ENCODE data around the gene SLC35B2.

DNA sequence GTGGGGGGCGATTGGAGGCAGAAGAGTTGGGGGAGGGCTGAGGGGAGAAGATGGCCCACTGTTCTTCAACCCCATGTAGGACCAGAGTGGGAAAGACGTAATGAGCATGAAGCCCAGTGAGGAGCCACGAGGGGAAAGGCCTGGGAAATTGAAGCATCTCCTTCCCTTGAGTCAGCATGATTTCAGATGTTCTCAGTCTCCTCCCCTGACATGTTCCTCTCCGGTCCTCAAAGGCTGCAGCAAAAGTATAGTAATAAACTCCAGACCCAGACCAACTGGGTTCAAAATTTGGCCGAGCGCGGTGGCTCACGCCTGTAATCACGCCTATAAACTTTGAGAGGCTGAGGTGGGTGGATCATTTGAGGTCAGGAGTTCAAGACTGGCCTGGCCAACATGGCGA, 9.9 kb upstream of the SLC35B2 start:
- TF ChIP-seq CTCF (IDR thresholded peaks at IDR 0.05; ENCODE audit: low read depth, low read length, missing input control) (no peak), TAF1 (conservative IDR thresholded peaks at IDR 0.05) (no peak), SP1 (IDR thresholded peaks at IDR 0.05) (no peak), NR2F2 (IDR thresholded peaks at IDR 0.05) (no peak), JUND (IDR thresholded peaks at IDR 0.05) (no peak)
- TF ChIP-seq, protein P1, sequence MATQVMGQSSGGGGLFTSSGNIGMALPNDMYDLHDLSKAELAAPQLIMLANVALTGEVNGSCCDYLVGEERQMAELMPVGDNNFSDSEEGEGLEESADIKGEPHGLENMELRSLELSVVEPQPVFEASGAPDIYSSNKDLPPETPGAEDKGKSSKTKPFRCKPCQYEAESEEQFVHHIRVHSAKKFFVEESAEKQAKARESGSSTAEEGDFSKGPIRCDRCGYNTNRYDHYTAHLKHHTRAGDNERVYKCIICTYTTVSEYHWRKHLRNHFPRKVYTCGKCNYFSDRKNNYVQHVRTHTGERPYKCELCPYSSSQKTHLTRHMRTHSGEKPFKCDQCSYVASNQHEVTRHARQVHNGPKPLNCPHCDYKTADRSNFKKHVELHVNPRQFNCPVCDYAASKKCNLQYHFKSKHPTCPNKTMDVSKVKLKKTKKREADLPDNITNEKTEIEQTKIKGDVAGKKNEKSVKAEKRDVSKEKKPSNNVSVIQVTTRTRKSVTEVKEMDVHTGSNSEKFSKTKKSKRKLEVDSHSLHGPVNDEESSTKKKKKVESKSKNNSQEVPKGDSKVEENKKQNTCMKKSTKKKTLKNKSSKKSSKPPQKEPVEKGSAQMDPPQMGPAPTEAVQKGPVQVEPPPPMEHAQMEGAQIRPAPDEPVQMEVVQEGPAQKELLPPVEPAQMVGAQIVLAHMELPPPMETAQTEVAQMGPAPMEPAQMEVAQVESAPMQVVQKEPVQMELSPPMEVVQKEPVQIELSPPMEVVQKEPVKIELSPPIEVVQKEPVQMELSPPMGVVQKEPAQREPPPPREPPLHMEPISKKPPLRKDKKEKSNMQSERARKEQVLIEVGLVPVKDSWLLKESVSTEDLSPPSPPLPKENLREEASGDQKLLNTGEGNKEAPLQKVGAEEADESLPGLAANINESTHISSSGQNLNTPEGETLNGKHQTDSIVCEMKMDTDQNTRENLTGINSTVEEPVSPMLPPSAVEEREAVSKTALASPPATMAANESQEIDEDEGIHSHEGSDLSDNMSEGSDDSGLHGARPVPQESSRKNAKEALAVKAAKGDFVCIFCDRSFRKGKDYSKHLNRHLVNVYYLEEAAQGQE (IDR thresholded peaks at IDR 0.05): no peak
- TF ChIP-seq, protein P2, sequence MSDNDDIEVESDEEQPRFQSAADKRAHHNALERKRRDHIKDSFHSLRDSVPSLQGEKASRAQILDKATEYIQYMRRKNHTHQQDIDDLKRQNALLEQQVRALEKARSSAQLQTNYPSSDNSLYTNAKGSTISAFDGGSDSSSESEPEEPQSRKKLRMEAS (IDR thresholded peaks at IDR 0.05): no peak
